ENCODE results near the gene GPS1.

Gene GPS1

DNA sequence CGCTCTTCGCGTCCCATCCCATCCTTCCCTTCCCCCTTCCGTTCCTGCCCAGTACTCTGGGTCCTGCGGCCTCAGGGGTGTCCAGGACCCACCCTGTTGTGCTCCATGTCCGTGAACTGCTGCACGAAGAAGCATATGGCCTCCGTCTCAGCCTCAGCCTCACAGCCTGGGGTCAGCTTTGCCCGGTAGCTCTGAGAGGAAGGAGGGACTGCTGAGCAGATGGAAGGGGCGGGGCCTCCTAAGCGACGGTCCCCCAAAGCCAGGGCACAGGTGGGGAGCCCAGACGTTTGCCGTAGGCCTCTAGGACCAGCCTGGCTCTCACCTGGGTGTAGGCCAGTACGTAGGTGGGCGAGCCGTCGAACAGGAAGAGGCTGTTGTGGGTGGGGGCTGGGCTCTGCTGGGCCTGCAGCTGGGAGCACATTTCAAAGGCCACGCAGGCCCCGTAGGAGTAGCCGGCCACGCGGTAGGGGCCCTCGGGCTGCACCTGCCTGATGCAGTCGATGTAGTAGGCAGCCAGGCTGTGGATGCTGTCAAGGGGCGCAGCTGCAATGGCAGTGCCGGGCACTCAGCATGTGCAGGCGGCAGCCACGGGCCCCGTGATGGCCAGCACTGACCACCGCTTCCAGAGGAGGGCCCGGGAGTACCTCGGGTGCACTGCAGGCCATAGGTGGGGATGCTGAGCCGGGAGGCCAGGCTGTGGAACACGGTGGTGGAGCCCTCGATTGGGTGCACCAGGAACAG is 28.5 kb downstream of the GPS1 start:
- TF ChIP-seq CTCF (IDR thresholded peaks at IDR 0.05): no peak

DNA sequence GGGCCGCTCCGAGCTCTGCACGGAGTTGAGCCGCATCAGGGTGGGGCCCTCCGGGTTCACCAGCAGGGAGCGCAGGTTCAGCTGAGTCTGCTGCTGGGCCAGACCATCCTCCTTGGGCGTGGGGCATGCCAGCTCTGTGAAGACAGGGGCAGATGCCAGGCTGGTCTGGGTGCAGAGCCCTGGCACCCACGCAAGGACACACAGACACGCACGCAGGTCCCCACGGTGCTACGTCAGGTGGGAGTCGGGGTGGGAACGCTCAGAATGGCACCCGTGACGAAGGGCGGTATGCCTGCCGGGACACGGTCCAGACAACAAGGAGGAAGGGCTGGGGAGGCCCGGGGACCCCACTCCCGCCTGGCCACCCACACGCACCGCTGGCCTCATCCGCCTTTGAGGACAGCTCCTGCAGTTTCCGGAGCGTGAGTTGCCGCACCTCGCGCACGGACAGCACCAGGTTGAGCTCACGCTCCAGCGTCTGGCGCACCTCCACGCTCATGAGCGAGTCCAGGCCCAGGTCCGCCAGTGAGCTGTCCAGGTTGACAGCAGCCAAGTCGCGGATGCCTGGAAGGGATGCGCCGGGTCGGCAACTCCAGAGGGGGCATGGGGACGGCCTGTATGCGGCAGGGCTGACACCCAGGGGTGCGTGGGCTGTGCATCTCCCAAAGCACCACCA is 29.2 kb downstream of the GPS1 start:
- TF ChIP-seq CTCF (IDR thresholded peaks at IDR 0.05): no peak

DNA sequence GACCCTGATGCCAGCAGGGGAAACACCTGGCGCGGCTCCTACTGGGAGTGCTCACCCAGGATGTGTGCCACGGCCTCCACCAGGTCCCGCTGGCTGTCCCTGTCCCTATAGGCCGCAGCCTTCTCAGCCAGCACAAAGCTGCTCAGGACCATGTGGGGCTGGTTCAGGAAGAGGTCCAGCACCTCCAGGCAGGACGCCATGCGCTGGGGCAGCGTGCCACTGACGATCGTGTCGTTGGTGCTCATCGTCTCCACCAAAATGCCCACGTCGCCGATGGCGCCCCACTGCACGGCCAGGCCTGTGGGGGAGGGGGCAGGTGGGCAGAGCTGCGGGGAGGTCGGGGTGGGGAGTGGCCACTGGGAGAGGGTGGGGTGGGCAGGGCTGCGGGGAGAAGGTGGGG is 29.8 kb downstream of the GPS1 start:
- no peak for TF ChIP-seq CTCF (IDR thresholded peaks at IDR 0.05)

DNA sequence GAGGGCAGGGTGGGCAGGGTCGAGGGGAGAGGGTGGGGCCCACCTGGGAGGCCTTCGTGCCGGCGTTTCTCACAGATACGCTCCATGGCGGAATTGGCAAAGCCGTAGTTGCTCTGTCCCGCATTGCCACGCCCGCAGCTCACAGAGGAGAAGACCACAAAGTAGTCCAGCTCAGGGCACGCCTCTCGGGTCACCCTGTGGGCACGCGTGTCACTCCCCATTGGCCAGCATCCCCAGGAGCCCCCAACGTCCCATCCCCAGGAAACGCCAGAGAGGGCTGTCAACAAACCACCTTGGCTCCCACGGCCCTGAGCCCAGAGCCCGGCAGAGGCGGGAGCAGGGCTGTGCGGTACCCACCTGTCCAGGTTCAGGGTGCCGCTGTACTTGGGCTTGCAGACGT is 30.3 kb downstream of the GPS1 start:
- TF ChIP-seq CTCF (IDR thresholded peaks at IDR 0.05): no peak

DNA sequence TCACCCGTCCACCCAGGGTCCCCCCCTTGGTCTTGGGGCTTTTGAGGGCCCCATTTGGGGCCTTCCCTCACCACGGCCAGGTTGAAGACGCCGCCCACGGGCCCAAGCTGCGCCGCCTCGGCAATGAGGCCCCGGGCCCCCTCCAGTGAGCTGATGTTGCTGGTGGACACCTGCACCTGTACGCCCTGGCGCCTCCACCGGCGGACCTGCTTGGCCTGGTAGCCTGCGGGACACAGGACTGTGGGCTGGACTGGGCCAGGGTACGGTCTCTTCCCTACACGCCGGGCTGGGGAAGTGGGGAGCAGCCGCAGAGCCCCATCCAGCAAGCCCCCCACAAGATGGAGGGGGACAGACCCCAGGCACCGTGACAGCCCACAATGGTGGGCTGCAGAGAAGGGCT is 30.8 kb downstream of the GPS1 start:
- no peak for TF ChIP-seq CTCF (IDR thresholded peaks at IDR 0.05)

DNA sequence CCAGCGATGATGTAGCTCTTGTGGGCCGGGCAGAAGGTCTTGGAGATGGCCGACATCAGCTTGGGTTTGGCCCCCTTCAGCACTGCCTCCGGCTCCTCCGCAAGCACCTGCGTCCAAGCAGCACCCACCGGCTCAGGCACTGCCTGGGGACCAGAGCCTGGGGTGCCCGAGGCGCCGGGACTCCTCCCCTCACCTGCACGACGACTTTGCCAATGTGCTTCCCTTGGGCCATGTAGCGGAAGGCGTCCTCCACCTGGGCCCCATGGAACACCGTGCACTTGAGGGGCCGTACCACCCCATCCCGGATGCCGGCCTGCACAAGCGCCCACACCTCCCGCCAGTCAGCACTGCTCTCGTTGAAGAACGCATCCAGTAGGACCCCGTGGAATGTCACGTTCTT is 31.3 kb downstream of the GPS1 start:
- no peak for TF ChIP-seq CTCF (IDR thresholded peaks at IDR 0.05)

DNA sequence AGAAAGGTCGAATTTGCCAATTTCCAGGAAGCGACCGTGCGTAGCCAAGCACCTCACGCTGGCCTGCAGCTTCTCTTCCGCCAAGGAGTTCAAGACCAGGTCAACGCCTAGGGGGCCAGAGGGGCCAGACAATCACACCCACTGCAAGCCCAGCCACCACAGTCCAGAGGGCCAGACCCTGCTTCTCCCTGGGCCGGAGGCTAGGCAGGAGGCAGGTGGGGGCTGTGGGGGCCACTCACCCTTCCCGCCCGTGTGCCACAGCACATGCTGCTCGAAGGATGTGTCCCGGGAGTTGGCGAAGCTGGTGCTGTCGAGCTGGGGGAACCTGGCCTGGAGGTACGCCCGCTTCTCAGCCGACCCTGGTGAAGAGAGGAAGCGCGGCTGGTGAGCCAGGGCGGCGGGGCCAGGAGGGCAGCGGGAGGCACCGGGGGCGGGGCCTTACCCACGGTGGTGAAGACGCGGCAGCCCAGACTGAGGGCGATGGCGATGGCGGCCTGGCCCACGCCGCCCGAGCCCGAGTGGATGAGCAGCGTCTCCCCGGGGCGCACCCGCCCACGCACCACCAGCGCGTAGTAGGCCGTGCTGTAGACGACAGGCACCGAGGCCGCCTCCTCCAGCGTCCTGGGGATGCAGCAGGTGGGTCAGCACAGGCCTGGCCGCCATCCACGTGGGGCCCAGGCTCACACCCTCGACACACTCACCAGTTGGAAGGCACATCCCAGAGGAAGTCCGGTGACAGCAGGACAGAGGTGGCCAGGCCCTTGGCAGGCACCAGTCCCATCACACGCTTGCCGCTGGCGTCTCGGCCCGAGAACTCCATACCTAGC is 32.0 kb downstream of the GPS1 start:
- no peak for TF ChIP-seq CTCF (IDR thresholded peaks at IDR 0.05)

Measured in LNCAP (cell line).